Testis (tissue), 3 donors: ENCODE data around the gene NUDT1. TPM values are rescaled to one million over a fixed set of nuclear protein-coding genes. Genes with fewer than 3 reads are reported as not detected.

ENCODE experiments used
- DNase-seq: peaks from one replicate; pipeline ENCODE4 v3.0.0-alpha.2; 2019
- H3K27ac ChIP-seq, 2 donors: fragments of 200-600 bp; sonication (generic); one replicate each; pipeline ENCODE4 v1.5.1; 2019
- H3K27me3 ChIP-seq: fragments of 200-600 bp; sonication (generic); one replicate; pipeline ENCODE4 v1.5.1; 2019
- H3K36me3 ChIP-seq: fragments of 200-600 bp; sonication (generic); one replicate; pipeline ENCODE4 v1.5.1; 2017; ENCODE audit warnings: low read depth; ENCODE audit errors: missing control alignments
- H3K4me1 ChIP-seq: fragments of 200-600 bp; sonication (generic); one replicate; pipeline ENCODE4 v1.5.1; 2019
- H3K4me3 ChIP-seq, 2 donors: fragments of 200-600 bp; sonication (generic); one replicate each; pipeline ENCODE4 v1.5.1; 2017 to 2019
- H3K9me3 ChIP-seq: fragments of 200-600 bp; sonication (generic); one replicate; pipeline ENCODE4 v1.5.1; 2017
- POLR2A ChIP-seq: fragments of 450-650 bp; IDR thresholded peaks from one replicate; pipeline ENCODE4 v1.6.1; 2017; ENCODE audit warnings: antibody characterized with exemption, mild to moderate bottlenecking, moderate library complexity
- WGBS, 2 donors: methylation state at CpG; one replicate each; pipeline ENCODE4 v1.1.5; 2018; 5-methylcytosine and 5-hydroxymethylcytosine counted together
- intact Hi-C: fragments of 100-400 bp; cut with DNase I; formaldehyde crosslinking; loops from one replicate; pipeline ENCODE4 v1.15.1; 2023; ENCODE audit warnings: low total_unique reads
- polyA plus RNA-seq: library from polyadenylated mRNA; stranded (reverse); fragments of 350-450 nt; fragmentation: Illumina TruSeq; extraction: RNeasy Lipid Tissue Mini Kit (QIAGEN cat#74804); gene quantifications from one replicate; pipeline ENCODE4 v1.2.3, GENCODE V29; 2014; ENCODE audit warnings: low read depth, low replicate concordance; ENCODE audit not compliant: insufficient read depth
- total RNA-seq, 2 donors: library from RNA; depleted of rRNA; stranded (reverse); fragments of >200 nt; gene quantifications; one replicate each; pipeline ENCODE4 v1.2.3, GENCODE V29; 2016
- TF ChIP-seq, protein P1 (sequence below), 3 experiments: fragments of 450-650 bp in 2 of 3; fragments of 200-600 bp in 1 of 3; sonication (generic) in 1 of 3; IDR thresholded peaks; one replicate each; pipeline ENCODE4 v1.5.1; 2016 to 2019; ENCODE audit warnings: antibody characterized with exemption in 3 of 3, mild to moderate bottlenecking in 2 of 3, moderate library complexity in 1 of 3

Gene NUDT1
- total and polyA plus RNA-seq, 3 donors from 2014 or later, result 27.5 to 68.0 (median 39.4) TPM

DNA sequence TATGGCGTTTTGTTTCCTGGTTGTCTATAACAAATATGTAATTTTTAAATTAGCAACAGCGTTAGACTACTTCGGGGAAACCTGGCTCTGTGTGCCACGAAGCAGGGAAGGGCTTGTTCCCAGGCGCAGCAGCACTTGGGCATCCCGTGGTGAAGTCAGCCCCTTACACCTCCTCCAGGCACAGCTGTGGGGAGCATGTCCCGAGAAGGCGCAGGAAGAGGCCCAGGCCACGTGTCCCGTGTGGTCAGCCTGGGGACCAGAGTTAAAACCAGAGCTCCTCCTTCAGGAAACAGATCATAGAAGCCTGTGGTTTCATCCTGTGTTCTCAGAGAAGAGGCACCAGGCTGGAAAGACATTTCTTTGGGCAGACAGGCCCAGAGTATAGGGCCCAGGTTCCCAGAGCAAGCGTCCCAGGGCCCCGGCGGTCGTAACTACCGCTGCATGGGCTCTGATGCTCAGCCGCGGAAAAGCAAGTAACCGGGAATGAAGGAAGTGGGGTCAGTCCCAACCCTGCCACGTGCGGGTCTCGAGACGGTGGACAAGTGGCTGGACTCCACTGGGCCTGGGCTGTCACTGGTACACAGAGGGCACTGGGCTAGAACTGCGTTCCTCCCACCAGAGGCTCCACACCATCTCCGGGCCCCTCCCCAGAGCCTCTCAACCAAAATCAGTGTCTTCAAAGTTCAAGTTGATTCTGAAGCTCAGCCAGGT is 7.1 kb downstream of the NUDT1 start:
- Histone ChIP-seq H3K27ac (peak overlapping the region in 1 of 2 donors; percentile 45), H3K4me3 (no peak overlapping the region), H3K36me3 (no peaks in the 10 kb centered on the region), H3K9me3 (no peaks in the 10 kb centered on the region), H3K4me1 (no peaks in the 10 kb centered on the region), H3K27me3 (no peaks in the 10 kb centered on the region)
- TF ChIP-seq POLR2A, result no peak
- TF ChIP-seq, protein P1, sequence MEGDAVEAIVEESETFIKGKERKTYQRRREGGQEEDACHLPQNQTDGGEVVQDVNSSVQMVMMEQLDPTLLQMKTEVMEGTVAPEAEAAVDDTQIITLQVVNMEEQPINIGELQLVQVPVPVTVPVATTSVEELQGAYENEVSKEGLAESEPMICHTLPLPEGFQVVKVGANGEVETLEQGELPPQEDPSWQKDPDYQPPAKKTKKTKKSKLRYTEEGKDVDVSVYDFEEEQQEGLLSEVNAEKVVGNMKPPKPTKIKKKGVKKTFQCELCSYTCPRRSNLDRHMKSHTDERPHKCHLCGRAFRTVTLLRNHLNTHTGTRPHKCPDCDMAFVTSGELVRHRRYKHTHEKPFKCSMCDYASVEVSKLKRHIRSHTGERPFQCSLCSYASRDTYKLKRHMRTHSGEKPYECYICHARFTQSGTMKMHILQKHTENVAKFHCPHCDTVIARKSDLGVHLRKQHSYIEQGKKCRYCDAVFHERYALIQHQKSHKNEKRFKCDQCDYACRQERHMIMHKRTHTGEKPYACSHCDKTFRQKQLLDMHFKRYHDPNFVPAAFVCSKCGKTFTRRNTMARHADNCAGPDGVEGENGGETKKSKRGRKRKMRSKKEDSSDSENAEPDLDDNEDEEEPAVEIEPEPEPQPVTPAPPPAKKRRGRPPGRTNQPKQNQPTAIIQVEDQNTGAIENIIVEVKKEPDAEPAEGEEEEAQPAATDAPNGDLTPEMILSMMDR (IDR thresholded peaks at IDR 0.05), result peak in 1 of 3 experiments; percentile 19
- WGBS, 2 donors, result 54 to 62% methylated on average over 24 of the region's 24 CpGs
- DNase-seq, result peak; percentile 74
- intact Hi-C loops, result no loop called here

DNA sequence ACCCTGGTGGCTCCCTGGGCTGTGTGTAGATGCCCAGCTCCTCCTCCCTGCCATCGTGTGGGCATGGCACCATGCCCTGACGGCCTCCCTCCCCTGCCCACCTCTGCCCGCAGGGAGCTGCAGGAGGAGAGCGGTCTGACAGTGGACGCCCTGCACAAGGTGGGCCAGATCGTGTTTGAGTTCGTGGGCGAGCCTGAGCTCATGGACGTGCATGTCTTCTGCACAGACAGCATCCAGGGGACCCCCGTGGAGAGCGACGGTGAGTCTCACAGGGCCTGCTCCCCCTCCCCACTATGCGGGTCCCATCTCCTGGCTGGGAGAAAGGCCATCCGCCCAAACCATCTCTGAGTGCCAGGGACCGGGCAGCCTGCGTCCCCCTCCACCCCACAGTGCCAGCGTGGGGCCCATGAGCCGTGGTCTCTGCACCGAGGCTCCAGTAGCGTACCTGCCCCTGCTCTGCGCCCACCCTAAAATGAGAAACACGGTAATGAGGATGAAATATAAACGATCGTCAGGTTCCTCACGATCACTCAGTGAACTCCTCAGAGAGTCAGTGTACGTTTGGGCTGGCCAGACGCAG is 7.8 kb downstream of the NUDT1 start:
- H3K4me3 ChIP-seq, result no peak overlapping the region
- no peaks in the 10 kb centered on the region for H3K9me3 ChIP-seq
- no peaks in the 10 kb centered on the region for H3K27me3 ChIP-seq
- intact Hi-C loops, result loop anchor here (10.0 kb wide), 1 partner anchor 95 kb away; no protein-coding TSS in a partner anchor
- DNase-seq, result no peak
- no peak overlapping the region for H3K27ac ChIP-seq
- H3K36me3 ChIP-seq, result no peaks in the 10 kb centered on the region
- TF ChIP-seq, protein P1 (IDR thresholded peaks at IDR 0.05), result no peak
- no peak for TF ChIP-seq POLR2A
- no peaks in the 10 kb centered on the region for H3K4me1 ChIP-seq
- 74 to 83% methylated on average over 3 to 27 of the region's 27 CpGs for WGBS, 2 donors

DNA sequence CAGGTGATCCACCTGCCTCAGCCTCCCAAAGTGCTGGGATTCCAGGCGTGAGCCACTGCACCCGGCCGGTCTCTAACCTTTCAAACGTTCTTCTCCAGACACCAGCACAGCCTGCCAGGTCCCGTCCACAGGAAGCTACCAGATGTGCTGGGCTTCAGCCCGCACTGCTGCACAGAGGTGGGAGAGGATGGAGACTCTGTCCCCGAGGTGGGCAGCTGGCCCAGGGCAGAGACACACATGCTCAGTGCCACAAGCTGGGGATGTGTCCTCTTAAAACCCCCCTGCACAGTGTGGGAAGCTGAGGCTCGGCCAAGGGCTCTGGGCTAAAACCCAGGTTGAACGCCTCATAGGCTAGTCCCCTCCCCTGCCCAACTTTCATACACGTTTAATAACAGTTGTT is 9.4 kb downstream of the NUDT1 start:
- Histone ChIP-seq H3K27ac (no peak overlapping the region), H3K27me3 (no peaks in the 10 kb centered on the region), H3K36me3 (no peaks in the 10 kb centered on the region), H3K9me3 (no peaks in the 10 kb centered on the region), H3K4me1 (no peaks in the 10 kb centered on the region), H3K4me3 (no peak overlapping the region)
- TF ChIP-seq, protein P1 (IDR thresholded peaks at IDR 0.05), result no peak
- TF ChIP-seq POLR2A, result no peak
- DNase-seq, result no peak
- intact Hi-C loops, result loop anchor here (10.0 kb wide), 1 partner anchor 93 kb away; no protein-coding TSS in a partner anchor
- WGBS, 2 donors, result 68 to 72% methylated on average over 3 to 10 of the region's 10 CpGs

DNA sequence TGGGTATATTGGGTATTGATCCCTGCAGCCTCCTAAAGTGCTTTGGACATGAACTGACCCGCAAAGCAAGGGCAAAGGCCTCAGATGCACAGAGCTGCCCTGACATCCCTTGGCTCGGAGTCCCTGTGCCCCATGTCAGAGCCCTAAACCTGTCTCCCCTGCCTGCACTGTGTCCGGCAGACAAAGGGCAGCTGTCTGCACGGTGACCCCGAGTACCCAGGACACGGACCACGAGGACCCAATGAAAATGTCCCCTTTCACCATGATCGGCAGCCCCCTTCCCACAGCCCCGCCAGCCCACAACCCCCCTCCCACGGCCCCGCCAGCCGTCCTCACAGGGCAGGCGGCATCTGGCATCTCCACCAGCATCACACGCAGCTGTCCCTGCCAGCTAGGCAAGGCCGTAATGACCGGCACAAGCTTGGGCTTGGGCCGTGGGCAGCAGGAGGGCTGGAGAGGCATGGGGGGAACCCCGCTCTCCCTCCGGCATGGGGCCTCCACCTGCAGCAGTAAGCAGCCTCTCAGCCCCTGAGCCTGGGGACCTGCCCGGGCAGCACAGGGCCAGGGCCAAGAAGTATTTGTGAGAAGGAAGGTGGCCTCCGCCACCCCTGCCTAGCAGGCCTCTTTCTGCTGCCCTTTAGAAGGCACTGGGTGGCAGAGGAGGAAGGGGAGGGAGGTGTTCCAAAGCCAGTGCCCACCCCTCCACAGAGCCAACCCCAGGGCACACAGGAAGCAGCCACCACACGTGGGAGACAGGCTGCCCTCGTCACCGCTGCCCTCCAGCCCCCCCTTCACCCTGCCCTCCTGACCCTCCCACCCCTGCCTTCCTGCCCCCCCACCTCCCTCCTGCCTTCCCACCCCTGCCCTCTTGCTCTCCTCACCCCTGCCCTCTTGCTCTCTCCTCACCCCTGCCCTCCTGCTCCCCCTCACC is 10.1 kb downstream of the NUDT1 start:
- Histone ChIP-seq H3K36me3 (no peaks in the 10 kb centered on the region), H3K9me3 (no peaks in the 10 kb centered on the region), H3K4me1 (no peaks in the 10 kb centered on the region), H3K27me3 (no peaks in the 10 kb centered on the region), H3K27ac (no peak overlapping the region), H3K4me3 (no peak overlapping the region)
- WGBS, 2 donors, result 68 to 83% methylated on average over 9 to 24 of the region's 24 CpGs
- TF ChIP-seq POLR2A, result no peak
- TF ChIP-seq, protein P1 (IDR thresholded peaks at IDR 0.05), result no peak
- no peak for DNase-seq
- intact Hi-C loops, result loop anchor here (10.0 kb wide), 1 partner anchor 93 kb away; no protein-coding TSS in a partner anchor
